Measurements from ENCODE around the gene AOPEP. TPM values are rescaled to one million over a fixed set of nuclear protein-coding genes. Genes with fewer than 3 reads are reported as not detected.
A peak's percentile ranks its signal among the peaks of the same experiment; 100 is the strongest.

AOPEP gene
- total and polyA plus RNA-seq, 9 of the 15 experiments (the other 6 are each of a cell fraction or from before 2014, with no cell fraction given): 4.5 to 19.3 (median 13.5) TPM

GRCh38 chr9:94718936-94719335 is 7.6 kb upstream of the AOPEP start (continued):
- TF ChIP-seq MGA (IDR thresholded peaks at IDR 0.05) (0 out of 2 replicates have a peak, but pooled peaks have one; percentile 31), ZFX (CRISPR knock-in tag; IDR thresholded peaks at IDR 0.05) (no peak), TSHZ1 (CRISPR knock-in tag; IDR thresholded peaks at IDR 0.05) (no peak), YY1 (IDR thresholded peaks at IDR 0.05; ENCODE audit: borderline replicate concordance in 1 of 3, control insufficient read depth in 1 of 3, extremely low read depth in 1 of 3, insufficient read depth in 3 of 3, insufficient read length in 1 of 3, insufficient replicate concordance in 2 of 3, low read depth in 1 of 3, low read length in 2 of 3) (peak in 2 of 3 experiments; percentile 7 to 53), CBX2 (IDR thresholded peaks at IDR 0.05; ENCODE audit: insufficient read depth, low read length, poor library complexity, severe bottlenecking) (no peak)

All from K562 (cell line).